Measurements from ENCODE around the gene HIC1. TPM values are rescaled to one million over a fixed set of nuclear protein-coding genes. Genes with fewer than 3 reads are reported as not detected.

The HIC1 gene
- total RNA-seq, 1 donor from 2014 or later: 97.9 TPM

- H3K27me3 Mint-ChIP-seq (ENCODE audit: low read depth): peaks cover 19% of the 10 kb centered on the region
- H3K4me3 Mint-ChIP-seq: peak overlapping the region; percentile 73
These were observed 1.6 kb downstream of the HIC1 start for GRCh38 chr17:2056206-2057174.

DNA sequence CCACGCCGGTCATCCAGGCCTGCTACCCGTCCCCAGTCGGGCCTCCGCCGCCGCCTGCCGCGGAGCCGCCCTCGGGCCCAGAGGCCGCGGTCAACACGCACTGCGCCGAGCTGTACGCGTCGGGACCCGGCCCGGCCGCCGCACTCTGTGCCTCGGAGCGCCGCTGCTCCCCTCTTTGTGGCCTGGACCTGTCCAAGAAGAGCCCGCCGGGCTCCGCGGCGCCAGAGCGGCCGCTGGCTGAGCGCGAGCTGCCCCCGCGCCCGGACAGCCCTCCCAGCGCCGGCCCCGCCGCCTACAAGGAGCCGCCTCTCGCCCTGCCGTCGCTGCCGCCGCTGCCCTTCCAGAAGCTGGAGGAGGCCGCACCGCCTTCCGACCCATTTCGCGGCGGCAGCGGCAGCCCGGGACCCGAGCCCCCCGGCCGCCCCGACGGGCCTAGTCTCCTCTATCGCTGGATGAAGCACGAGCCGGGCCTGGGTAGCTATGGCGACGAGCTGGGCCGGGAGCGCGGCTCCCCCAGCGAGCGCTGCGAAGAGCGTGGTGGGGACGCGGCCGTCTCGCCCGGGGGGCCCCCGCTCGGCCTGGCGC lies 2.4 kb downstream of the HIC1 start:
- Mint-ChIP-seq H3K27me3 (ENCODE audit: low read depth) (peaks cover 12% of the 10 kb centered on the region), H3K4me1 (peaks cover 41% of the 10 kb centered on the region), H3K36me3 (peaks cover 13% of the 10 kb centered on the region), H3K9me3 (no peaks in the 10 kb centered on the region), H3K4me3 (no peak overlapping the region), H3K27ac (no peak overlapping the region)
- DNase-seq (ENCODE audit: low spot score in 2 of 2, unreplicated experiment in 2 of 2): no peak
- no peak for TF ChIP-seq CTCF (IDR thresholded peaks at IDR 0.05; ENCODE audit: unreplicated experiment)

More at GRCh38 chr17:2056206-2057174, 1.6 kb downstream of the HIC1 start:
- Mint-ChIP-seq H3K27ac (peak overlapping the region; percentile 79), H3K4me1 (peaks cover 40% of the 10 kb centered on the region), H3K9me3 (no peaks in the 10 kb centered on the region), H3K36me3 (peaks cover 13% of the 10 kb centered on the region)
- peak in 1 of 2 experiments; percentile 61 for DNase-seq (ENCODE audit: low spot score in 2 of 2, unreplicated experiment in 2 of 2)
- peak; percentile 11 for TF ChIP-seq CTCF (IDR thresholded peaks at IDR 0.05; ENCODE audit: unreplicated experiment)

- Mint-ChIP-seq H3K27ac (no peak overlapping the region), H3K27me3 (ENCODE audit: low read depth) (peaks cover 10% of the 10 kb centered on the region), H3K9me3 (no peaks in the 10 kb centered on the region), H3K4me1 (peaks cover 47% of the 10 kb centered on the region), H3K36me3 (peaks cover 13% of the 10 kb centered on the region), H3K4me3 (peak overlapping the region; percentile 61)
- no peak for DNase-seq (ENCODE audit: low spot score in 2 of 2, unreplicated experiment in 2 of 2)
- TF ChIP-seq CTCF (IDR thresholded peaks at IDR 0.05; ENCODE audit: unreplicated experiment): no peak
These were observed 3.1 kb downstream of the HIC1 start for GRCh38 chr17:2057760-2058585.

DNA sequence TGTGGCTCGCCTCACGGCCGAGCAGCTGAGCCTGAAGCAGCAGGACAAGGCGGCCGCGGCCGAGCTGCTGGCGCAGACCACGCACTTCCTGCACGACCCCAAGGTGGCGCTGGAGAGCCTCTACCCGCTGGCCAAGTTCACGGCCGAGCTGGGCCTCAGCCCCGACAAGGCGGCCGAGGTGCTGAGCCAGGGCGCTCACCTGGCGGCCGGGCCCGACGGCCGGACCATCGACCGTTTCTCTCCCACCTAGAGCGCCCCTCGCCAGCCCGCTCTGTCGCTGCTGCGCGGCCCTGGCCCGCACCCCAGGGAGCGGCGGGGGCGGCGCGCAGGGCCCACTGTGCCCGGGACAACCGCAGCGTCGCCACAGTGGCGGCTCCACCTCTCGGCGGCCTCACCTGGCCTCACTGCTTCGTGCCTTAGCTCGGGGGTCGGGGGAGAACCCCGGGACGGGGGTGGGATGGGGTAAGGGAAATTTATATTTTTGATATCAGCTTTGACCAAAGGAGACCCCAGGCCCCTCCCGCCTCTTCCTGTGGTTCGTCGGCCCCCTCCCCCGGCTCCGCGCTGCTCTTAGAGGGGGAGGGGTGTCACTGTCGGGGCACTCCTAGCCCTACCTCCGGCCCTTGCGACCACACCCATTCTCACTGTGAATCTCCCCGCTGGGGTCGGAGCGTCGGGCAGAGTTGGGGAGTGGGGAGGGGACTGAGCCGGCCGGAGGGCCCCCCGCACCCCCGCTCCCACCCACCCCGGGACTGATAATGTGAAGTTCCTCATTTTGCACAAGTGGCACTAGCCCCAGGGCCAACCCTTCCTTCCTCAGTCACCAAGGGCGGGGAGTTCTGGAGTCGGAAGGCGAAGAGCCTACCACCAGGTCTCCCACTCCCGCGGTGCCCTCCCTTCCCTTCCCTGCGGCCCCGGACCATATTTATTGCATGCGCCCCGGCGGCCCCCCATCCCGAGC lies 4.0 kb downstream of the HIC1 start:
- Mint-ChIP-seq H3K27me3 (ENCODE audit: low read depth) (peaks cover 5% of the 10 kb centered on the region), H3K36me3 (peaks cover 13% of the 10 kb centered on the region), H3K9me3 (no peaks in the 10 kb centered on the region), H3K4me3 (peak overlapping the region; percentile 62), H3K4me1 (peaks cover 51% of the 10 kb centered on the region), H3K27ac (peak overlapping the region; percentile 90)
- TF ChIP-seq CTCF (IDR thresholded peaks at IDR 0.05; ENCODE audit: unreplicated experiment): peak; percentile 80
- DNase-seq (ENCODE audit: low spot score in 2 of 2, unreplicated experiment in 2 of 2): peak in 1 of 2 experiments; percentile 70
